ENCODE results near the gene TIMM8B.
"Not testable (repeated sequence)": the region's sequence is repeated elsewhere in the genome, so short reads cannot be mapped to it uniquely, and the experiment has no call there.

Gene TIMM8B

DNA sequence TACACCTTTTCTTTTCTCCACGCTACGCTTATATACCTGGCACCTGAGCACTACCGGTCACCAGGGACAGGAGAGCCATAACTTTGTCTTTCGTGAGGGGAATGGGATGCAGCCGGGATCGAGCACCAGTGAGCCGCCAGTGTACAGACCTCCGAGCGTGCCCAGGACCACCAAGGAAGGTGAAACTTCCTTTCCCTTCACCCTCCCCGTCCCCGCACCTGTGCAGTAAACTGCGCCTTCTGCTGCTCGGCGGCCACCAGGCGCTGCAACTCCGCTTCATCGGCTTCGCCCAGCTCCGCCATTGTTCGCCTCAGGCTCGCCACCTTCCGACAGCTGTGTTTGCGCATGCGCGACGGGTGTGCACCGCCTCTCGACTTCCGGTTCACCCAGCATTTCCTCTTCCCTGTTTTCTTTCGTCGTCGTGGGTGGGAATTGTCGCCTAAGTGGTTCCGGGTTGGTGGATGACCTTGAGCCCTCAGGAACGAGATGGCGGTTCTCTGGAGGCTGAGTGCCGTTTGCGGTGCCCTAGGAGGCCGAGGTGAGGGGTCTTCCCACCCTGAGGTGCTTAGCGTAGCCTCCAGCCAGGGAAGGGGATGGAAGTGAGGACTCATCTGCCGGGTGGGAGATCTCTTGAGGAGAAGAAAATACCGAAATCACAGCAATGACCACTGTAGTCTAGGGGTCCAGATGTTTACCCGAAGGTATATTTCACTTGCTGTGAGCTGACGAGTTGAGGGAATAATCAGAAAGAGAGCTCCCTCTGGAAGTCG lies at the start of gene TIMM8B, which contains the start of gene SDHD:
Gene TIMM8B (minus strand): TSS at position 335 of the 770 bp plus-strand sequence. CDS start 33 bp downstream, at position 302.
Gene SDHD (plus strand): TSS at position 452 of the 770 bp plus-strand sequence. CDS start 35 bp downstream, at position 487.
- peak; percentile 99 for DNase-seq

GRCh38 chr11:112134473-112134872 lies 47.9 kb upstream of the TIMM8B start:
- DNase-seq: no peak

- DNase-seq: no peak
Observed at GRCh38 chr11:112132737-112133136, 46.2 kb upstream of the TIMM8B start.

DNA sequence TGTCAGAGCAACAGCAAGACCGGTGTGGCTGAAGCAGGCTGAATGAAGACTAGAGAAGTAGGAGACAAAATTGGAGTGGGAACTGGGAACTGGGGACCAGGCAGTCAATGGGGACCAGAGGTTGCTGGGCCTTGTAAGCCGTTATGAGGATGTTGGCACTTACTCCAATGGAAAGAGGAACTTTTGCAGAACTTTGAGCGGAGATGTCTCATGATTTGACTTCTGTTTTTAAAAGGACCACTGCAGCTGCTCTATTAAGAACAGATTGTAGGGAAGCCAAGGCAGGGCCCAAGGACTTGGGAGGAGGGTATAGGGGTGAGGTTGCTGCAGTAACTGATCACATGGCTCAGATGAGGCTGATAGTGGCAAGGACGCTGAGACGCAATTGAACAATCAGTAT lies 43.1 kb upstream of the TIMM8B start:
- no peak for DNase-seq

DNA sequence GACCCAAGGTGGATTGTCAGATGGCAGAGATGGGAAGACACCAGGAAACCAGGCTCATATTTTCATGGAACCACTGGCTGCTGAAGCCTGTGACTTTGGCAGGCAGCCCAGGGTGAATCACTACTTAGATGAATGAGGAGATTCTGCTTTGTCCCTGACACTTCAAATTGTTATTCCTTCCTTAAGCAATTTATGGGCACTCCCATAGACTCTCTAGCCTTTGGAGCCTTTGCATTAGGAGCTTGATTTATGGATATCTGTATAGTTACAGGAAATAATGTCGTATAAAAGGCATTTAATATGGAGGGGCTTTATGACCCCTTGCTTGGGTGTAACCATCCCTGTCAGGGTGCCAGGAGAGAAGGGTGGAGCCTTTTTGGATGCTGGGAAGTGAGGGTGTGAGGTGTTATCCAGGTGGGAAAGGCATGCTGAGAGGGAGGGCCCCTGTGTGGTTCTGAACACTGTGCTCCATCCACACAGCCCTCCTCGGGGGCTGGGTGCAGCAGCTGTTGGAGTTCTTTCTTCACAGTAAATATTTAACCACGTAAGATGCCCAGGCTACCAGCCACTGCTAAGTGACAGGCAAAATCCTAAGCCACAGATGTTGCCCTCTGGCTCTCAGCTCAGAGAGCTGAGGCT lies 42.0 kb upstream of the TIMM8B start:
- DNase-seq: peak; percentile 54

DNA sequence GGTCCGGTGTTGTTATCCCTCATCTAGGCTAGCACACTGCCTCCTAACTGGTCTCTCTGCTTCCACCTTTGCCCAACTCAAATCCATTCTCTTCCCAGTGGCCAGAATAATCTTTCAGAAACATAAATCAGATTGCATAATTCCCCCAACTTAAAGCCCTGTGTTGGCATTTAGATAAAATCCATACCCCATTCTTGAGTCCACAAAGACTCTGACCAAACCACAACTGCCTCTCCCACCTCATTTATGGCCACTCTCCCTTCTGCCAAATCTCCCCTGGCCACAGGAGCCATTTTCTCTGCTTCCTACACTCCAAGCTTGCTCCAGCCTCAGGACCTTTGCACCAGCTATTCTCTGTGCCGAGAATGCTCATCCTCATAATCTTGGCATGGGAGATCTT lies 40.5 kb upstream of the TIMM8B start:
- DNase-seq: no peak

DNA sequence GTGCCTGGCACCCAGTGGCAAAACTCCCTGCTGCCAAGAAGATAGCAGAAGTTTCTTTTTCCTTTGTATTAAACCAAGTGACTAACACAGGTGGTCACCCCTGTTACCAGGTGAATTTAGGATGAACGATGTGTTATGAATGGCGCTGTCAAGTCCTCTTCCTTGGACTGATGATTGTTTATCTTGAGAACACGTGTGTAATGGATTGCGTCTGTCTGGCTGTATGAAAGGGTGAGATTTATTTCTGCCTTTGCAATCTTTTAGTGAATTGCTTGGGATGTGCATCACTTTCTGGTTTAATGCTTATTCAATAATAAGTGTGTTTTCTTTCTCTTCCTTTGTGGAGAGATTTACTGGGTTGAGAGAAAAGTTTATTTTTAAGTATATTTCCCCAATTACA lies 36.6 kb upstream of the TIMM8B start:
- no peak for DNase-seq

DNA sequence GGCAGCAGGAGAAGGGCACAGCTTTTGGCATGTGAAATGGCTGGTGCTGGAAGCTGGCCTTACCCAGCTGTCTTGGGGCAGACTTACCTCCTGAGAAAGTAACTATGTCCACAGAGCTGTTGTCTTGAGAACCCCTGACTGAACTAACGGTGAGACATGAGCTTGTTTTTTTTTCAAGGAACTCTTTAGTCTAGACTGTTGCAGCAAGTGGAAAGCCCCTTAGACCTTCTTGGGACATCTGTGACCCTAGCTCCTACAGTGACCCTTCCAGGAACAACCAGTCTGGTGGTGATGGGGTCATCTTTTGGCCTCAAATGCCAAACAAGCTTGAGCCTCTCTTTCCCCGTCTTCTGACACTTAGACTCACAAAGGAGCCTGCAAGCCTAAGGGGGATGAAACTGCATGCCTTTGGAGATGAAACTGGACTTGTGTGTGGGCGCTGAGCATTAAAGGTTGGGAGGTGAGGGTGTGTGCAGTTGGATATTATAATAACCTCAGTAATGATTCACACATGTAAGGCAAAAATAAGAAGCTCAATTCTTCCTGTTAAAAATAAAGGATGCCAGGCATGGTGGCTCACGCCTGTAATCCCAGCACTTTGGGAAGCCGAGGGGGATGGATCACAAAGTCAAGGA lies 35.5 kb upstream of the TIMM8B start:
- DNase-seq: no peak

DNA sequence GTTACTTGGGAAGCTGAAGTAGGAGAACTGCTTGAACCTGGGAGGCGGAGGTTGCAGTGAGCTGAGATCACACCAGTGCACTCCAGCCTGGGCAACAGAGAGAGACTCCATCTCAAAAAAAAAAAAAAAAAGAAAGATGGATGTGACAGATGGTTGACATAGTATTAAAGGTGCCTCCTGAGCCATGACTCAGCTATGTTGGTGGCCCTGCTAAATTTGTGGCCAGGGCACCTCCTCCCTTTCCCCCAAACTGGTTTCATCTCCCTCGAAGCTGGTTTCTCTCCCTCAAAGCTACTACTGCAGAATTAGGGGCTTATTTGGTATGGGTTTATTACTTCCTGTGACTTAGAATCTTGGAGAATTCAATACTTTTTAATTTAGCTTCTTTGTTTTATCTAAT lies 31.6 kb upstream of the TIMM8B start:
- no peak for DNase-seq

DNA sequence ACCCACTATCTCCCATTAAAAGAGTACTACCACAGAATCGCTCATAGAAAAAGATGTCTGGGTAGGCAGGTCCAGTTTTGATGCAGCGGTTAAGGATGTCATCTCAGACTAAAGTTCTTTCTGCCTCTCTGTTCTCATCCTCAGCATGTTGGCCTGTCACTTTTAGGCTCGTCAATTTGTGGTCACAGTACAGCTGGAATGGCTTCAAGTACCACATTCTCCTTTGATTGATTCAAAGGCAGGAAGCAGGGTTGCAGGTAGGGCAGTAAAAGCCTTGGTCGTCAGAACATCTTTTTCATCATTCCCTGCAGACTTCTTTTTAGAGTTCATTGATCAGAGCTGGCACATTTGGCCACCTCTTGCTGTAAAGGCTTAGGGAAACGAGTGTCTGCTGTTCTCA lies 28.8 kb upstream of the TIMM8B start:
- no peak for DNase-seq

DNA sequence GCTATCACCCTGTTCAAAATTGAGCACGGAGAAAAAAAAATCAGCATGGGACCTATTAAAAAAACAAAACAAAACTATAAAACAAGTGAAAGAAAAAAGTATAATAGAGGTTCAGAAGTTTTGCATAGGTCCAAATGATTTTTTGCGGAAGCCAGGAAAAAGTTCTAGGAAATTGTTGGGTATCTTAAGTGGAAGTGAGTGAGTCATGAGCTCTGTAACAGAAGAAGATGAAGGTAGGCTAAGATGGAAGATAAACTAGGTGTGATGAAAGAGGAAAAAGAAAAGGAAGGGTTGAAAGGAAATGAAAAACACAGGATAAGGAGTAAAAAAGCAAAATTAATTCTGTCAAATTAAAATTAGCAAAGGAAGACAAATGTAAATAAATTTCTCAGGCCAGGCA lies 27.9 kb upstream of the TIMM8B start:
- no peak for DNase-seq

DNA sequence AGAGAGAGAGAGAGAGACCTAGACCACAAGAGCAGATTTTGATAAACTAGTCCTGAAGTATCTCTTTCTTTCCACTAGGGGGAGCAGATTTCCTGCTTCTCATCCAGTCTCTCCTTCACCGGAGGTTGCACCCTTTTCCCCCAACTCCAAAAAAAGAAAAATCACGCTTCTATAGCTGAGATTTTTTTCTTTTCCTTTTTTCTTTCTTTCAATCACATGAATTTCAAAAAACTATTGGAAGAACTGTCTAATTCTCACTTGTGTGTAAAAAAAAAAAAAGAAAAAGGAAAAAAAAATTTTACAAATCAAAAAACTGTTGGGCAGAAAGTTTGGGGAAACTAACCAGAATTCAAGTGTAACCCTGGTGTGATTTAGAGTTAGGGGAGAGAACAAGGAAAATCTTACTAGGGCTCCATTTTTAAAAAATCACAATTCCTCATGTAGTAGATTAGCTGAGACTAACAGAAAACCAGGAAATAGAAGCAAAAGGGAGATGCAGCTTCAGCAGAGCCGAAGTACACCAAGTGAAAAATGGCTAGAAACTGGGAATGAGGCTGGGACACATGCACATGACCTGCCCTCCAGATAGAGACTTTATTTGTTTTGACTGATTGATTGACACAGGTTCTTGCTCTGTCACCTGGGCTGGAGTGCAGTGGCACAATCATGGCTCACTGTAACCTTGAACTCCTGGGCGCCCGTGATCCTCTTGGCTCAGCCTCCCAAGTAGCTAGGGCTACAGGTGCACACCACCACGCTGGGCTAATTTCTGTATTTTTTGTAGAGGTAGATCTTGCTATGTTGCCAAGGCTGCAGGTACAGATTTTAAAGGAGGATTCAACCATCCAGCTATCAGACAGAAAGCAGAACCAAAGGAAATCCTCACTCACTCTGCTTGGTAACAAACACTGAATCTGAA lies 27.2 kb upstream of the TIMM8B start:
- peak; percentile 85 for DNase-seq

DNA sequence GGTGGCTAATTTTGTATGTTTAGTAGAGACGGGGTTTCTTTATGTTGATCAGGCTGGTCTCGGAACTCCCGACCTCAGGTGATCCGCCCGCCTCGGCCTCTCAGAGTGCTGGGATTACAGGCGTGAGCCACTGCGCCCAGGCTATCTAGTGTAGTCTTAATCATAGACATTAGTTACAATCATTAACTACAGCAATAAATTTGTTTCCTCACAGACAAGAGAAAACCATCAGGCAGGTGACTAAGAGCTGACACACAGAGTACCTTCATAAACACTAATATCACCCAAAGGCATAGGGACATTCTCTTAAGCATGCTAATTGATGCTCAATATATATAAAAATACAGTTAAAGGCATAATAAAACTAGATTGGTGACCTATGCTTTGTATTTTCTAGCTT lies 19.5 kb upstream of the TIMM8B start:
- no peak for DNase-seq

GRCh38 chr11:112103446-112103845 lies 16.9 kb upstream of the TIMM8B start:
- DNase-seq: no peak

DNA sequence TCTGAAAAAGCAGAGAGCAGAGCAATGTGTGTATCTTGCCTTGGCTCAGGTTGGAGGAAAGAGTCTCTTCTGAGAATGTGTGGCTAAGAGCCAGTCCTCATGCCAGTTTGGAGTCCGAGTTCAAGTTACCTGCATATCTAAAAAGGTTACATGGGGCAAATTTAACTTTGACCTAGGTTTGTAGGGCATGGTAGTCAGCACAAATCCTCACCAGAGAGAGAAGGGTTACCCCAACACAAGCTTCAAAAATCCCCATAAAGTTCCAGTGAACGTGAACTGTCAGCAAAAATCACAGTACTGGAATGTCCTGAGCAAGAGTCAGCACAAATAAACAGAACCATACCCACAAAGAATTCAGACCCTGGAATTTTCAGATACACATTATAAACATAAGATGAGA lies 13.9 kb upstream of the TIMM8B start:
- DNase-seq: no peak

DNA sequence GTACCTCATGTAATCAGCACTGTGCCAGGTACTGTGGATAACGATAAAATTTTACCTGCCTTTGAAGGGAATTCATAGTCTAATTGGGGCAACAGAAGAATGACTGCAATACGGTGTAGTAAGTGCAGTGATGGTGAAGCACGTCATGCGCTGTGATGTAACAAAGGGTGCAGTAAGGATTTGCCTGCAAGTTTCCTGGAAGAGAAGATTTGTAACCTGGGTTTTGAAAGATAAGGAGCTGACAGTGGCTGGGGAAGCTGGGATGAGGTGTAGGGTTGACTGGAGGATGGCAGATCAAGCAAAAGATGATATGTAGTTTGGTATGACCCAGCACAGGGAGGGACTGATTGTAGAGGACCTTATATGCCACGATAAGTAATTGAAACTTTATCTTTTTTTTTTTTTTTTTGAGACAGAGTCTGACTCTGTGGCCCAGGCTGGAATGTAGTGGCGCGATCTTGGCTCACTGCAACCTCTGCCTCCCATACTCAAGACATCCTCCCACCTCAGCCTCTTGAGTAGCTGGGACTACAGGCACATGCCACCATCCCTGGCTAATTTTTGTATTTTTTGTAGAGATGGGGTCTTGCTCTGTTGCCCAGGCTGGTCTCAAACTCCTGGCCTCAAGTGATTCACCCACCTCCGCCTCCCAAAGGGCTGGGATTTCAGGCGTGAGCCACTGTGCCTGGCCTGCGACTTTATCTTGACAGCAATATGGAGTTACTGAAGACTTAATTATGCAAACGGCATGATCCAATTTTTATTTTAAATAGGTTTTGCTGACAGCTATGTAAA lies 11.4 kb upstream of the TIMM8B start:
- DNase-seq: no peak

- DNase-seq: no peak
Observed at GRCh38 chr11:112096194-112096593, 9.6 kb upstream of the TIMM8B start.

- not testable (repeated sequence) for DNase-seq
Observed at GRCh38 chr11:112095302-112095701, 8.7 kb upstream of the TIMM8B start.

- DNase-seq: no peak
Observed at GRCh38 chr11:112087212-112087611, 656 bp upstream of the TIMM8B start.

DNA sequence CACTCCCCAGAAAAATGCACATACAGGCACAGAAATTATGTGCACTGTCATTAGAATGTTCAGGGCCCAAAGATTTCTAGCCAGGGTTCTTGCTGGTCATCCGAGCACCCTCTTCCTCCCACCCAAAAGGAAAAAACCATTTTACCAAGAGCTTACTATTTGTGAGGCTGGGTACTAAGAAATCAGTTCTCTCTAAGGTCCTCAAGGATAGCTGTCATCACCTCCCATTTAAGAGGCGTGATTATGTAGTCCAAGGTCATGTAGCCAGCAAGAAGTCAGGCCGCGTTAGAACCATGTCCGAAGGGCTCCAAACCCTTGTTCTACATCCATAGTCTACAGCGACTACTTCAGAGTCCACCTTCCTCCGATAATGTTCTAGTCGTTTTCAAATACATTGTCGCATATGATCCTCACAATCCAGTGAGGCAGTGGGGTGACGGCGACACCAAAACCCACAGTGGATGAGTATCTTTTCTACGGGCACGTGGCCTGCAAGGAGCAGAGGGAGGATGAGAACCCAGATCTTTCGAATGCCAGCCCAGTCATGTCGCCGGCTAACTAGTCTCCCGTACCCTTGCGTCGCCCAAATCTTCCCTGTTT lies 634 bp downstream of the TIMM8B start:
- DNase-seq: peak; percentile 37

DNA sequence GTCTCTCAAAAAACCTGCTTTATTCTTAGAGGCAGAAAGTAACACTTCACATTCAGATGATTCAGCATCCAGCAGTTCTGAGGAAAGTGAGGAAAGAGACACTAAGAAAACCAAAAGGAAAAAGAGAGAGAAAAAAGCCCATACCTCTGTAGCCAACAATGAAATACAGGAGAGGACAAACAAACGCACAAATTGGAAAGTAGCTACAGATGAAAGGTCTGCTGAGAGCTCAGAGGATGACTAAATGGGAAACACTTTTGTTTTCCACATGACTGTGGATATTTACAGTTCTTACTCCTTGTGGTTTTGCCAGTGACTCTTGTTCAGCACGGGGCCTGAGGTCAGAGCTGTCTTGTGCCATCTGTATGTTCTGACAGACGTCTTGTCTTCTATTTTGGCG lies 3.8 kb downstream of the TIMM8B start:
- DNase-seq: no peak

All from NCI-H1092 treated with DMSO at 0.1 percent for 48 hours (cell line).